Measurements from ENCODE around the gene KRT17. TPM values are rescaled to one million over a fixed set of nuclear protein-coding genes. Genes with fewer than 3 reads are reported as not detected.
A peak's percentile ranks its signal among the peaks of the same experiment; 100 is the strongest.
"Not testable (repeated sequence)": the region's sequence is repeated elsewhere in the genome, so short reads cannot be mapped to it uniquely, and the experiment has no call there.

The KRT17 gene
- total and polyA plus RNA-seq, 2 donors (not counting 1 experiment from before 2014, with no cell fraction given) = not detected

DNA sequence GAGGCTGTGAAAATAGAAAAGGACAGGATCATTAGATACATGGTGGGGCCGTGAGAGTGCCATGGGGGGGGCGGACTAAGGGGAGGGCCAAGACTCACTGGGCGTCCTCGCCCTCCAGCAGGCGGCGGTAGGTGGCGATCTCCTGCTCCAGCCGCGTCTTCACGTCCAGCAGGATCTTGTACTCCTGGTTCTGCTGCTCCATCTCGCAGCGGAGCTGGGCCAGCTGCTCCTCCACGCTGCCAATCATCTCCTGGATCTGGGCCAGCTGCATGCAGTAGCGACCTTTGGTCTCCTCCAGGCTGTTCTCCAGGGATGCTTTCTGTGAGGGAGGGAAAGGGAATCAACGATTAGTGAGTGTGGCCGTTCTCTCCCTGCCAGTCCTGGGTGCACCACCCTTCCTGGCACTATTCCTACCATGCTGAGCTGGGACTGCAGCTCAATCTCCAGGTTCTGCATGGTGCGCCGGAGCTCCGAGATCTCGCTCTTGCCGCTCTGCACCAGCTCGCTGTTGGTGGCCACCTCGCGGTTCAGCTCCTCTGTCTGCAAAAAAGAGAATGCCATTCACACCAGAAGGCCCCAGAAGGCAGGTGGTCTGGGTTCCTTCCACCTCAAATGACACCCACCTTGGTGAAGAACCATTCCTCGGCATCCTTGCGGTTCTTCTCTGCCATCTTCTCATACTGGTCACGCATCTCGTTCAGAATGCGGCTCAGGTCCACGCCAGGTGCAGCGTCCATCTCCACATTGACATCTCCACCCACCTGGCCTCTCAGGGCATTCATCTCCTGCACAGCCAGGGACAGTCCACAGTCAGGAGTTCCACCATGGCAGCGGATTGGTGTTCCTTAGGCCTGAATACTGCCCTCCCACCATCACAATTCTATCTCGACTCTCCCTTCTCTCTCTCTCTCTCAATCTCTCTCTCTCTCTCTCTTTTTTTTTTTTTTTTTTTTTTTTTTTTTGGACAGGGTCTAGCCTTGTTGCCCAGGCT lies 40.9 kb downstream of the KRT17 start:
- H3K27me3 Mint-ChIP-seq = peaks cover 36% of the 10 kb centered on the region
- intact Hi-C loops (cut with micrococcal nuclease) = no loop called here
- CTCF ChIA-PET = no interaction called here

DNA sequence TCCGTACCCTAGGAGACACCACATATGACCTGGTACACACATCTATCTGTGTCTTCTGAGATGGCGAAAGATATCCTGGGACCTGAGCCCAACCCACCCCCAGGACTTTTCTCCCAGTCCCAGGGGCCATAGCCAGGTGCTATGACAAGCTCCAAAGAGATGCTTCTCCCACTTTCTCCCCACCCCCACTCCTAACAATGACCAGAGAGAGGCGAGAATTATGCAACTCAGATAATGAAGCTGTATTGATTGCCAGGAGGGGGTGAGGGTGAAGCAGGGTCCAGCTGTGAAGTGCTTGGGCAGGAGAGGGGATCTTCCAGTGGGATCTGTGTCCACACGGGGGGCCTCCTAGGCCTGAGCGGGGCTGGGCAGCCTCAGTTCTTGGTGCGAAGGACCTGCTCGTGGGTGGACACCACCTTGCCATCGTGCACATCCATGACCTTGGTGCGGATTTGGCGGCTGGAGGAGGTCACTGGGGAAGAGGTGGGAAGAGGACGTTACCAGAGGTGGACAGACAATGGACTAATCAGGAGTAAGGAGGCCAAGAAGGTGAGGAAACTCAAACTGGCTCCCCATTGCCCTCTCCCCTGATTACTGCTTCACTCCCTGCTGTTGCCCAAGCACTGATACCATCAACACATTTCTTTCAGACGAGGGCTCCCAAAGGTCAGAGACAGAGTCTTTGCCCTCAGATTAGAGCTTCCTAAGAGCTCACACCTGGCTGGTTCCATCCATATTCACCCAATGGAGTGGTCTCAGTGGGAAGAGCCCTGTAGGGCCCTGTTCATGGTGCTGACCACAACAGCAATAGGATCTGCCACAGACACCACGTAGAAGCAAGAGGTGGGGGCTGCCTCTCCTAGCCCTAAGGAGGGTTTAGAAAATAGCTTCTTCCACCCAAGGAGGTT lies 42.1 kb downstream of the KRT17 start:
- Histone ChIP-seq H3K27me3 (replicated peaks in 1 of 4; ENCODE audit: control extremely low read depth in 1 of 4, control insufficient read depth in 3 of 4, insufficient read depth in 4 of 4, low read length in 3 of 4) (peaks cover 0 to 18% (median 9%) of the 10 kb centered on the region in 4 experiments), H3K9me3 (ENCODE audit: control extremely low read depth in 1 of 3, control insufficient read depth in 2 of 3, insufficient read depth in 1 of 3, low read length in 2 of 3) (peaks cover 0 to 10% (median 0%) of the 10 kb centered on the region in 3 donors)
- H3K4me3 ChIP-seq (ENCODE audit: control extremely low read depth in 1 of 5, extremely low read depth in 1 of 5, insufficient read depth in 1 of 5, low read depth in 2 of 5, low read length in 4 of 5); H3K4me1 Mint-ChIP-seq; H3K9ac ChIP-seq (ENCODE audit: low read length); DNase-seq; intact Hi-C loops (cut with micrococcal nuclease); H3K4me1 ChIP-seq (ENCODE audit: control insufficient read depth in 2 of 2, insufficient read depth in 2 of 2, low read length in 2 of 2); ATAC-seq (ENCODE audit: low read depth); H3K36me3 ChIP-seq (replicated peaks in 1 of 2; ENCODE audit: control extremely low read depth in 1 of 2, control insufficient read depth in 1 of 2, extremely low read depth in 1 of 2, insufficient read depth in 2 of 2, low read length in 1 of 2); H3K79me2 ChIP-seq (ENCODE audit: control insufficient read depth, insufficient read depth, low read length); H4K20me1 ChIP-seq (ENCODE audit: control insufficient read depth, insufficient read depth, low read length, poor library complexity, severe bottlenecking); H3K4me2 ChIP-seq (replicated peaks; ENCODE audit: low read depth, low read length, poor library complexity, severe bottlenecking); H3K4me3 Mint-ChIP-seq; H3K27ac ChIP-seq (ENCODE audit: low read length in 2 of 2); H3K27ac Mint-ChIP-seq; POLR2A ChIA-PET; H3K9me3 Mint-ChIP-seq (ENCODE audit: insufficient read depth); H2AFZ ChIP-seq (ENCODE audit: insufficient read depth, low read depth, low read length, poor library complexity, severe bottlenecking): not testable (repeated sequence)
- peaks cover 43% of the 10 kb centered on the region for H3K27me3 Mint-ChIP-seq
- 94% methylated on average over 11 of the region's 13 CpGs for WGBS (ENCODE audit: insufficient coverage)
- CTCF ChIA-PET = interaction anchor here (1.8 kb wide), 1 partner anchor 67 kb away, joined by 5 read pairs; no protein-coding TSS in a partner anchor

More for the DNA sequence above, 40.9 kb downstream of the KRT17 start:
- TF ChIP-seq, protein P1, sequence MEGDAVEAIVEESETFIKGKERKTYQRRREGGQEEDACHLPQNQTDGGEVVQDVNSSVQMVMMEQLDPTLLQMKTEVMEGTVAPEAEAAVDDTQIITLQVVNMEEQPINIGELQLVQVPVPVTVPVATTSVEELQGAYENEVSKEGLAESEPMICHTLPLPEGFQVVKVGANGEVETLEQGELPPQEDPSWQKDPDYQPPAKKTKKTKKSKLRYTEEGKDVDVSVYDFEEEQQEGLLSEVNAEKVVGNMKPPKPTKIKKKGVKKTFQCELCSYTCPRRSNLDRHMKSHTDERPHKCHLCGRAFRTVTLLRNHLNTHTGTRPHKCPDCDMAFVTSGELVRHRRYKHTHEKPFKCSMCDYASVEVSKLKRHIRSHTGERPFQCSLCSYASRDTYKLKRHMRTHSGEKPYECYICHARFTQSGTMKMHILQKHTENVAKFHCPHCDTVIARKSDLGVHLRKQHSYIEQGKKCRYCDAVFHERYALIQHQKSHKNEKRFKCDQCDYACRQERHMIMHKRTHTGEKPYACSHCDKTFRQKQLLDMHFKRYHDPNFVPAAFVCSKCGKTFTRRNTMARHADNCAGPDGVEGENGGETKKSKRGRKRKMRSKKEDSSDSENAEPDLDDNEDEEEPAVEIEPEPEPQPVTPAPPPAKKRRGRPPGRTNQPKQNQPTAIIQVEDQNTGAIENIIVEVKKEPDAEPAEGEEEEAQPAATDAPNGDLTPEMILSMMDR (IDR thresholded peaks at IDR 0.05) = no peak
- TF ChIP-seq EZH2 (IDR thresholded peaks at IDR 0.05; ENCODE audit: borderline replicate concordance, insufficient read depth, low read depth, low read length, poor library complexity, severe bottlenecking) = no peak
- no peak overlapping the region for H2AFZ ChIP-seq (ENCODE audit: insufficient read depth, low read depth, low read length, poor library complexity, severe bottlenecking)
- H3K9me3 Mint-ChIP-seq (ENCODE audit: insufficient read depth) = no peaks in the 10 kb centered on the region
- H3K27ac Mint-ChIP-seq = peak overlapping the region; percentile 68
- POLR2A ChIA-PET = no interaction called here
- no peak overlapping the region for H3K27ac ChIP-seq (ENCODE audit: low read length in 2 of 2)
- peaks cover 0 to 10% (median 0%) of the 10 kb centered on the region in 3 donors for H3K9me3 ChIP-seq (ENCODE audit: control extremely low read depth in 1 of 3, control insufficient read depth in 2 of 3, insufficient read depth in 1 of 3, low read length in 2 of 3)
- WGBS (ENCODE audit: insufficient coverage) = 92% methylated on average over 32 of the region's 33 CpGs
- no peaks in the 10 kb centered on the region for H3K36me3 ChIP-seq (replicated peaks in 1 of 2; ENCODE audit: control extremely low read depth in 1 of 2, control insufficient read depth in 1 of 2, extremely low read depth in 1 of 2, insufficient read depth in 2 of 2, low read length in 1 of 2)
- no peaks in the 10 kb centered on the region for H3K79me2 ChIP-seq (ENCODE audit: control insufficient read depth, insufficient read depth, low read length)
- DNase-seq = no peak
- H3K9ac ChIP-seq (ENCODE audit: low read length) = no peak overlapping the region
- H3K4me3 ChIP-seq (ENCODE audit: control extremely low read depth in 1 of 5, extremely low read depth in 1 of 5, insufficient read depth in 1 of 5, low read depth in 2 of 5, low read length in 4 of 5) = no peak overlapping the region
- no peak overlapping the region for H3K4me3 Mint-ChIP-seq
- ATAC-seq (ENCODE audit: low read depth) = no peak
- H3K4me1 Mint-ChIP-seq = no peaks in the 10 kb centered on the region
- no peak overlapping the region for H3K4me2 ChIP-seq (replicated peaks; ENCODE audit: low read depth, low read length, poor library complexity, severe bottlenecking)
- H3K27me3 ChIP-seq (replicated peaks in 1 of 4; ENCODE audit: control extremely low read depth in 1 of 4, control insufficient read depth in 3 of 4, insufficient read depth in 4 of 4, low read length in 3 of 4) = peaks cover 0 to 17% (median 8%) of the 10 kb centered on the region in 4 experiments
- H4K20me1 ChIP-seq (ENCODE audit: control insufficient read depth, insufficient read depth, low read length, poor library complexity, severe bottlenecking) = no peaks in the 10 kb centered on the region
- no peaks in the 10 kb centered on the region for H3K4me1 ChIP-seq (ENCODE audit: control insufficient read depth in 2 of 2, insufficient read depth in 2 of 2, low read length in 2 of 2)
